HepG2 (cell line): ENCODE measurements around the gene ASAP2. TPM values are rescaled to one million over a fixed set of nuclear protein-coding genes. Genes with fewer than 3 reads are reported as not detected.

Experiments used
- ATAC-seq: fragments of 200-7000 bp; cut with Tn5 transposase; 3 replicates; pipeline ENCODE4 v1.9.1; 2020; ENCODE audit warnings: mild to moderate bottlenecking, moderate library complexity
- BruUV-seq: library from RNA; stranded (reverse); fragments of 400-500 nt; replicated peaks from 2 replicates; lab custom pipeline; 2021; lab: Mats Ljungman, UMichigan
- CTCF ChIA-PET: fragments of 300-600 bp; formaldehyde crosslinking; extraction: SDS; loops from one replicate; lab custom pipeline; 2021; ENCODE audit warnings: low total read pairs, inconsistent platforms, low intra/inter-chr PET ratio; lab: Yijun Ruan, JAX
- POLR2A ChIA-PET: fragments of 350-600 bp; sonication (Branson Sonifier 250); formaldehyde crosslinking; loops from one replicate; lab custom pipeline; 2020; ENCODE audit warnings: antibody characterized with exemption, inconsistent platforms; lab: Yijun Ruan, JAX
- DNase-seq: peaks from one replicate; pipeline ENCODE4 v3.0.0-alpha.2; 2015; ENCODE audit warnings: low spot score
- FAIRE-seq: peaks from 3 replicates; lab custom pipeline; 2011; peaks lifted over from hg19 to GRCh38; lab: Jason Lieb, UNC
- H2AFZ ChIP-seq: one replicate; pipeline ENCODE4 v1.6.1; 2011; ENCODE audit warnings: low read length, inconsistent platforms
- H3K27ac ChIP-seq: fragments of 300-600 bp; 3 replicates; pipeline ENCODE4 v1.8.0; 2011; ENCODE audit warnings: mixed run types, mild to moderate bottlenecking, mixed read lengths, low read length, inconsistent platforms; ENCODE audit not compliant: insufficient read depth; ENCODE audit errors: extremely low read length
- H3K27me3 ChIP-seq, 2 experiments: fragments of 200-600 bp in 1 of 2; 2 replicates in 1 of 2; 3 replicates in 1 of 2; pipeline versions ENCODE4 v1.6.0 to v1.8.0; 2011; ENCODE audit warnings: low read length in 2 of 2, mild to moderate bottlenecking in 2 of 2, moderate library complexity in 2 of 2, inconsistent platforms in 1 of 2; ENCODE audit not compliant: insufficient read depth in 2 of 2, control insufficient read depth in 1 of 2
- H3K36me3 ChIP-seq, 2 experiments: fragments of 200-600 bp in 1 of 2; replicated peaks in 1 of 2; 2 replicates in 1 of 2; 3 replicates in 1 of 2; pipeline versions ENCODE4 v1.5.1 to v1.8.0; 2011; ENCODE audit warnings: low read length in 2 of 2, inconsistent platforms in 1 of 2; ENCODE audit not compliant: insufficient read depth in 2 of 2, control insufficient read depth in 1 of 2
- H3K4me1 ChIP-seq: 2 replicates; pipeline ENCODE4 v1.5.1; 2012; ENCODE audit warnings: low read length, inconsistent platforms; ENCODE audit not compliant: insufficient read depth
- H3K4me2 ChIP-seq: 2 replicates; pipeline ENCODE4 v1.6.0; 2011; ENCODE audit warnings: low read depth, low read length, inconsistent platforms
- H3K4me3 ChIP-seq, 3 experiments: fragments of 200-600 bp in 1 of 3; sonication (generic), shearing (Covaris generic) in 1 of 3; replicated peaks in 1 of 3; 2 replicates each; pipeline ENCODE4 v1.5.1; 2011 to 2016; ENCODE audit warnings: low read length in 3 of 3, inconsistent platforms in 2 of 3, low read depth in 2 of 3, mild to moderate bottlenecking in 2 of 3, control low read depth in 1 of 3, mixed read lengths in 1 of 3; ENCODE audit not compliant: insufficient read depth in 1 of 3
- H3K79me2 ChIP-seq: one replicate; pipeline ENCODE4 v1.6.1; 2011; ENCODE audit warnings: low read length, inconsistent platforms; ENCODE audit not compliant: insufficient read depth
- H3K9ac ChIP-seq: 2 replicates; pipeline ENCODE4 v1.6.0; 2011; ENCODE audit warnings: mild to moderate bottlenecking, low read depth, low read length, inconsistent platforms; ENCODE audit not compliant: insufficient read depth
- H3K9me3 ChIP-seq: 2 replicates; pipeline ENCODE4 v1.5.1; 2012; ENCODE audit warnings: mild to moderate bottlenecking, low read length
- H4K20me1 ChIP-seq: 2 replicates; pipeline ENCODE4 v1.6.0; 2011; ENCODE audit warnings: inconsistent platforms, mild to moderate bottlenecking, low read length, moderate library complexity; ENCODE audit not compliant: insufficient read depth
- CREM ChIP-seq, 2 experiments: sonication (generic) in 1 of 2; formaldehyde crosslinking in 1 of 2; IDR thresholded peaks; 2 replicates each; pipeline versions ENCODE4 v1.4.0 to v1.6.1; 2016 to 2020; ENCODE audit warnings: antibody characterized with exemption in 1 of 2, mild to moderate bottlenecking in 1 of 2, missing genetic modification reagents in 1 of 2
- ZNF782 ChIP-seq: sonication (generic); formaldehyde crosslinking; IDR thresholded peaks from 2 replicates; pipeline ENCODE4 v1.4.0; 2020; ENCODE audit warnings: missing genetic modification reagents, mild to moderate bottlenecking, borderline replicate concordance
- WGBS: methylation state at CpG from one replicate; pipeline ENCODE4 v1.1.6; 2017; ENCODE audit warnings: low lambda C conversion rate; 5-methylcytosine and 5-hydroxymethylcytosine counted together
- in situ Hi-C: cut with HindIII; loops from 2 replicates; pipeline ENCODE4 v1.10.0; 2017; ENCODE audit warnings: low pct_unique_long_range_greater_than_20kb; ENCODE audit not compliant: extremely low pct_ligation_motif_present
- intact Hi-C: fragments of 100-400 bp; cut with micrococcal nuclease; formaldehyde crosslinking; loops from one replicate; pipeline ENCODE4 v1.10.0; 2022; ENCODE audit not compliant: unreplicated experiment
- polyA plus RNA-seq, 8 experiments: library from polyadenylated mRNA; depleted of rRNA in 3 of 8; stranded (reverse) in 7 of 8; unstranded in 1 of 8; fragments of >200 nt; fragmentation: Illumina TruSeq in 4 of 8; extraction: Trizol in 4 of 8; gene quantifications; 2 replicates each; pipeline versions ENCODE4 v1.2.1 to v1.2.3, GENCODE V29; 2011 to 2016; ENCODE audit warnings: low read depth in 4 of 8, missing spikeins in 1 of 8, mixed read lengths in 1 of 8; ENCODE audit not compliant: insufficient read depth in 1 of 8
- total RNA-seq, 5 experiments: library from RNA; depleted of rRNA; stranded (reverse); fragments of >200 nt; fragmentation: Illumina TruSeq; extraction: Trizol; gene quantifications; 2 replicates each; pipeline ENCODE4 v1.2.3, GENCODE V29; 2016; ENCODE audit warnings: low read depth in 1 of 5
- TF ChIP-seq, protein P1 (sequence below): conservative IDR thresholded peaks from 2 replicates; pipeline ENCODE4 v1.6.1; 2018; ENCODE audit warnings: missing genetic modification reagents
- TF ChIP-seq, protein P2 (sequence below), 2 experiments: IDR thresholded peaks; 2 replicates each; pipeline ENCODE4 v1.6.1; 2011 to 2012; ENCODE audit warnings: low read length in 2 of 2, borderline replicate concordance in 1 of 2, low read depth in 1 of 2, mild to moderate bottlenecking in 1 of 2, moderate library complexity in 1 of 2

Gene ASAP2
- total and polyA plus RNA-seq, 2 of the 13 experiments (the other 11 are each of a cell fraction or from before 2014, with no cell fraction given) = 7.3 to 22.3 TPM

DNA sequence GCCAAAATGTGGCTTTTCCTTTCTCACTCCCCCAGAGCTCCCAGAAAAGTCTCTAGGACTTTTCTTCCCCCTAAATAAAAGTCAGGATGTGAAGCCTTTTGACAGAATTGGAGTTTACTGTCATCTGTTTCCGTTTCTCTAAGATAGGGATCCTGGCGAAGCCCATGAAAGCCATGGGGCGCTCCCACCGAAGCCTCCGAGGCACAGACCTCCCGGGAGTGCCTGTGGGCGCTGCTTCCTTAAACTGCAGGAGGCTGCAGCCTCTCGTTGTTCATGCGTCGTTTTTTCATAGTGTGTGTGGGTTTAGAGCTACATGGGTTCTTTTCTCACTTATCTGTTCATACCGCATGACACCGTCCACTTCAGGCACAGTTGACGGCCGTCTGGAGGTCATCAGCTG lies 56.8 kb downstream of the ASAP2 start:
- CTCF ChIA-PET = no interaction called here

More for the DNA sequence above, 56.8 kb downstream of the ASAP2 start:
- no peak overlapping the region for H3K4me3 ChIP-seq
- no peaks in the 10 kb centered on the region for H3K27me3 ChIP-seq
- intact Hi-C loops = no loop called here
- ATAC-seq (no peak), DNase-seq (no peak), FAIRE-seq (no peak)
- 87% methylated on average over 14 of the region's 14 CpGs for WGBS
- in situ Hi-C loops = no loop called here
- TF ChIP-seq ZNF782 (CRISPR knock-in tag) (no peak), CREM (IDR thresholded peaks at IDR 0.05) (no peak), CREM (CRISPR knock-in tag; IDR thresholded peaks at IDR 0.05) (no peak)
- TF ChIP-seq, protein P1, sequence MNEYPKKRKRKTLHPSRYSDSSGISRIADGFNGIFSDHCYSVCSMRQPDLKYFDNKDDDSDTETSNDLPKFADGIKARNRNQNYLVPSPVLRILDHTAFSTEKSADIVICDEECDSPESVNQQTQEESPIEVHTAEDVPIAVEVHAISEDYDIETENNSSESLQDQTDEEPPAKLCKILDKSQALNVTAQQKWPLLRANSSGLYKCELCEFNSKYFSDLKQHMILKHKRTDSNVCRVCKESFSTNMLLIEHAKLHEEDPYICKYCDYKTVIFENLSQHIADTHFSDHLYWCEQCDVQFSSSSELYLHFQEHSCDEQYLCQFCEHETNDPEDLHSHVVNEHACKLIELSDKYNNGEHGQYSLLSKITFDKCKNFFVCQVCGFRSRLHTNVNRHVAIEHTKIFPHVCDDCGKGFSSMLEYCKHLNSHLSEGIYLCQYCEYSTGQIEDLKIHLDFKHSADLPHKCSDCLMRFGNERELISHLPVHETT (CRISPR knock-in tag) = no peak
- TF ChIP-seq, protein P2, sequence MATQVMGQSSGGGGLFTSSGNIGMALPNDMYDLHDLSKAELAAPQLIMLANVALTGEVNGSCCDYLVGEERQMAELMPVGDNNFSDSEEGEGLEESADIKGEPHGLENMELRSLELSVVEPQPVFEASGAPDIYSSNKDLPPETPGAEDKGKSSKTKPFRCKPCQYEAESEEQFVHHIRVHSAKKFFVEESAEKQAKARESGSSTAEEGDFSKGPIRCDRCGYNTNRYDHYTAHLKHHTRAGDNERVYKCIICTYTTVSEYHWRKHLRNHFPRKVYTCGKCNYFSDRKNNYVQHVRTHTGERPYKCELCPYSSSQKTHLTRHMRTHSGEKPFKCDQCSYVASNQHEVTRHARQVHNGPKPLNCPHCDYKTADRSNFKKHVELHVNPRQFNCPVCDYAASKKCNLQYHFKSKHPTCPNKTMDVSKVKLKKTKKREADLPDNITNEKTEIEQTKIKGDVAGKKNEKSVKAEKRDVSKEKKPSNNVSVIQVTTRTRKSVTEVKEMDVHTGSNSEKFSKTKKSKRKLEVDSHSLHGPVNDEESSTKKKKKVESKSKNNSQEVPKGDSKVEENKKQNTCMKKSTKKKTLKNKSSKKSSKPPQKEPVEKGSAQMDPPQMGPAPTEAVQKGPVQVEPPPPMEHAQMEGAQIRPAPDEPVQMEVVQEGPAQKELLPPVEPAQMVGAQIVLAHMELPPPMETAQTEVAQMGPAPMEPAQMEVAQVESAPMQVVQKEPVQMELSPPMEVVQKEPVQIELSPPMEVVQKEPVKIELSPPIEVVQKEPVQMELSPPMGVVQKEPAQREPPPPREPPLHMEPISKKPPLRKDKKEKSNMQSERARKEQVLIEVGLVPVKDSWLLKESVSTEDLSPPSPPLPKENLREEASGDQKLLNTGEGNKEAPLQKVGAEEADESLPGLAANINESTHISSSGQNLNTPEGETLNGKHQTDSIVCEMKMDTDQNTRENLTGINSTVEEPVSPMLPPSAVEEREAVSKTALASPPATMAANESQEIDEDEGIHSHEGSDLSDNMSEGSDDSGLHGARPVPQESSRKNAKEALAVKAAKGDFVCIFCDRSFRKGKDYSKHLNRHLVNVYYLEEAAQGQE (IDR thresholded peaks at IDR 0.05; ENCODE audit: borderline replicate concordance in 1 of 2, low read depth in 1 of 2, low read length in 2 of 2) = no peak
- peaks cover 20% of the 10 kb centered on the region for H3K79me2 ChIP-seq
- no peak overlapping the region for H3K9ac ChIP-seq
- no peaks in the 10 kb centered on the region for H3K36me3 ChIP-seq
- H2AFZ ChIP-seq = no peak overlapping the region
- no peaks in the 10 kb centered on the region for H3K9me3 ChIP-seq
- peaks cover 4% of the 10 kb centered on the region; the same call in 1 of the 2 replicates for H4K20me1 ChIP-seq
- H3K27ac ChIP-seq = no peak overlapping the region
- peaks cover 38% of the 10 kb centered on the region for H3K4me1 ChIP-seq
- POLR2A ChIA-PET = interaction anchor here (1.3 kb wide), 1 partner anchor 29 kb away, joined by 4 read pairs; no protein-coding TSS in a partner anchor
- no TSS peak for BruUV-seq
- H3K4me2 ChIP-seq = no peak overlapping the region
